OCI-LY1 (cell line): ENCODE data around the gene HMGN4.

Experiments
- CTCF ChIP-seq: fragments of 200-600 bp; sonication (generic), shearing (Covaris generic); IDR thresholded peaks from 2 replicates; pipeline ENCODE4 v1.5.1; 2017; ENCODE audit warnings: mild to moderate bottlenecking, antibody characterized with exemption, low read length, moderate library complexity, mixed read lengths
- EZH2 ChIP-seq: fragments of 200-600 bp; sonication (generic), shearing (Covaris generic); IDR thresholded peaks from 2 replicates; pipeline ENCODE4 v1.8.0; 2017; ENCODE audit warnings: borderline replicate concordance, mixed run types, mild to moderate bottlenecking, antibody characterized with exemption, low read length, moderate library complexity, mixed read lengths

GRCh38 chr6:26502165-26502564, 36.0 kb upstream of the HMGN4 start:
- TF ChIP-seq CTCF, result no peak
- no peak for TF ChIP-seq EZH2
